NCI-H1092 (cell line): ENCODE results near the gene EPB41L4B.

ENCODE experiments used
- DNase-seq: peaks from one replicate; lab custom pipeline; 2025; lab: John Stamatoyannopoulos, UW

EPB41L4B gene

GRCh38 chr9:109199676-109200075 is 121.2 kb downstream of the EPB41L4B start:
- no peak for DNase-seq

GRCh38 chr9:109198736-109199382 is 122.0 kb downstream of the EPB41L4B start:
- DNase-seq, result no peak

DNA sequence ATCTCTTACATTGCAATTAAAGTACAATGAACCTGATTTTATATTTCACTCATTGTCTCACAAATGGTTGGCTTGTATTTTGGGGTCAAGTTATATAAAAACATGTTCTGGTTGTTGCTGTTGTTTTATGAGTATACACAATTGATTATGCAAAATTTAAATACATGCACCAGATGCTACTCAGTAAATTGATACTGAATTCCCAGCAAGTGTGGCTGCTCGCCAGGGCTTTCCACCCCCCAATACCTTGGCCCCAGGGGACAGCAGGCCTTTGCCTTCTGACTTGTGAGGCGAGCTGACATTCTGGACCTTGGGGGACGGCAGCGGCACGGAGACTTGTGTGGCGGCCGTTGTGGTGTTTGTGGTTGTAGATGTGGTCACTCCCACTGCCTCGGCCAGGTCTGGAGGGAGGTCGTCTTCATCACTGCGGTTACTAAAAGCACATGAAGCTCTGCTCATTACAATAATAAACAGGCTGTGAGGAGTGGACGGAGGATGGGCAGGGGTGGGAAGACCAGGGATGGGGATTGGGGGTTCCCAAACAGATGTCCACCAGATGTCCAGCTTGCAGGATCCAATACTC is 126.8 kb downstream of the EPB41L4B start:
- no peak for DNase-seq

DNA sequence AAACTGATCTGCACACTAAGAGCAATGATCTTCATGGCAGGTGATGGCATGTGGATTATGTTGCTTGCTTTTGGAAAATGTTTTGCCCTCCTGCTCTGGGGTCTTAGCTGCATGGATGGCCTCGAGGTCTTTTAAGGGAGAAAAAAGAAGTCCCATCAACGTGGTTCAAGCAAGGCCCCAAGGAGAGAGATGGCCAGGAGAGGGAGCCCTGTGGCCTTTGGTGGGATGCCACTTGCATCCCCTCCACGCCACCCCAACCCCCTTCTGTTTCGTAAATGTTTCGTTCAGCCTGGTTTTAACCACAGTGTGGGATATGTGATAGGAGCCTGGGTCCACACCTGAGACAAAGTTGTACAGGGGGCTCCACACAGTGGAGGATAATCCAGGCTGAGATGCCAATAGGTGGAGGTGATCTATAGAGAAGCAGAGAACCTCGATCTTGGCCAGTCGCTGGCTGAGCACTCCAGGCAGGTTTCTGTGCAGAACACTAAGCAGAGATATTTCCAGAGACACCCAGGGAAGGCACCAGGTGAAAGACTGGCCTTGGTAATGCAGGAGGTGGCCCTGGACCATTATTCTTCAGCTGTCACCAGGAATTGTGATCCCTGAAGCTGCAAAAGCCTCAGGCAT is 128.0 kb downstream of the EPB41L4B start:
- DNase-seq, result peak; percentile 28

GRCh38 chr9:109191746-109192145 is 129.1 kb downstream of the EPB41L4B start:
- no peak for DNase-seq

DNA sequence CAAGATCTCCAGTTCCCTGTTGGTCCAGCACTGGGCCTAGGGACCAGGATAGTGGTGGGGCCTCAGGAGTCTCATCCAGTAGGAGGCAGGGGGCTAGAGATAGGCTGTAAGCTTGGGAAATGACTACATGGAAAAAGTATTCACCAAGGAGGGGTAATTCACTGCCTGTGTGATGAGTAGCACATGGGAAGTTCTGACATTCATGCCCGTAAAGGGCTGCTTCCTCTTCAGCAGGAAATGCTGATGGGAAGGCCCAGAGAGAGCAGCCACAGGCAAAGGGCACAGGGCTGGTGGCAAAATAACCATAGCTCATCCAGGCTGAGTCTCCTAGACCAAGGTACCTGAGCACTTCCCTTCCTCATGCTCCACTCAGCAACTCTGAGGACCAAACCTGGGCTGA is 130.7 kb downstream of the EPB41L4B start:
- no peak for DNase-seq

GRCh38 chr9:109186857-109187520 is 133.9 kb downstream of the EPB41L4B start:
- DNase-seq, result no peak

GRCh38 chr9:109182940-109183798 is 137.7 kb downstream of the EPB41L4B start:
- DNase-seq, result no peak

DNA sequence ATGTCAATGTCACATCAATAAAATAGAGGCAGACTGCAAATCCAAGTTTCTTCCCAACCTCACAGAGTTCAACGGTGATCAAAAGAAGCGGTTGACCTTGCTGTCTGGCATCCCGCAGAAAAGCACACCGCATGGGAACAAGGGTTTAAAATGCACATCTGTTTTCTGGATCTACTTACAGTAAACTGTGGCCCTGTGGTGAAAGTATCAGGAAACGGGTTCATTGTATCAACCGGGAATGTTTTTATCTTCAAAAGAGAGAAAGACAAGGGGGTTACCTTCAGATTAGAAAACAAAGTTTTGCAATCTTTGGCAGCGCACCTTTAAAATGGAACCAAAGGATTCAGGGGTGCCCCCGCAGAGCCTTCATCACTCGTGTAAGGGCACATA is 138.3 kb downstream of the EPB41L4B start:
- DNase-seq, result no peak

DNA sequence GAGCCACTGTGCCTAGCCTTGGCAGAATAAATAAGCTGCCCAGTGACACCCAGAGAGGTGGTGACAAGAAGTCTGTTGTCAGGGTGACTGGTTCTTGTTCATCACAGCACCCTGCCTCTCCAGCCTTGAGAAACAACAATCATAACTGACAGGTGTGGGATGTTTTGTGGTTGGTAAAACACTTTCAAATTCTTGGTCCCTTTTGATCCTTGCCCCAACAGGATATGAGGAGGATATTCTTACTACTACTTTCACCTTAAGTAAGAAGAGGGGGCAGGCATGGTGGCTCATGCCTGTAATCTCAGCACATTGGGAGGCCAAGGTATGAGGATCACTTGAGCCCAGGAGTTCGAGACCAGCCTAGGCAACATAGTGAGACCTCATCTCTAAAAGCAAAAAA is 139.6 kb downstream of the EPB41L4B start:
- no peak for DNase-seq

DNA sequence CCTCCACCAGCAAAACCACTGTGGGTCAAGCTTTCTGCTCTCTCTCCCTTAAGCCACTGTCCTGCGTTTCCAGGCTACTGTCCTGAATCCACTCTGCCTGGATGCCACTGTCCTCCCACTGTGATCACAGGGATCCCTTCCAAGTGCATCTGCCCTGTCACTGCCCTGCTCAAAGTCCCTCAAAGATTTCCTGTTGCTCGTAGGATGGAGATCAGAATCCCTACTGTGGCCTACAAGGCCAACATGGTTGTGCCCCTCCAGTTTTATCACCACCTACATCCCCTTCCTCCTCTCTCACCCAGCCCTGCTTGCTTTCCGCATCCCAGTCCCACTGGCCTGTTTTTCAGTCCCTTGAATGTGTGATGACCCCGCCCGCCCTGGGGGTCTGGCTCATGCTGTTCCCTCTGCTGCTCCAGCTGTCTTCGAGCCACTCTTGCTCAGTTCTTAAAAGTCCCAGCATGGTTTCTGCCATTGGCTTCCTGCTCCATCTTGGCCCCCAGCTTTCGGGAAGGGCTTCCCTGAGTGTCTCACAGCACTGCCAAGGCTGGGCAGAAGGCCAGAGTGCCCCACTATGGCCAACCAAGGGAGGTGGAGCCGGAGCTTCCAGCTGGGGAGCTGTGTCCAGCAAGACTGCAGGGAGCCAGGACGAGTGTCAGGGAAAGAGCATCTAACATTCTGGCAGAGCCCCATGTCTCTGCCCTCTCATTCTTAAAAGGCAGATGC is 140.9 kb downstream of the EPB41L4B start:
- DNase-seq, result no peak

GRCh38 chr9:109176963-109177362 is 143.9 kb downstream of the EPB41L4B start:
- no peak for DNase-seq

GRCh38 chr9:109176386-109176785 is 144.5 kb downstream of the EPB41L4B start:
- no peak for DNase-seq

- DNase-seq, result no peak
Observed at GRCh38 chr9:109172935-109173334, 147.9 kb downstream of the EPB41L4B start.

- DNase-seq, result no peak
Observed at GRCh38 chr9:109171926-109172325, 148.9 kb downstream of the EPB41L4B start.

- no peak for DNase-seq
Observed at GRCh38 chr9:109168170-109168569, 152.7 kb downstream of the EPB41L4B start.

DNA sequence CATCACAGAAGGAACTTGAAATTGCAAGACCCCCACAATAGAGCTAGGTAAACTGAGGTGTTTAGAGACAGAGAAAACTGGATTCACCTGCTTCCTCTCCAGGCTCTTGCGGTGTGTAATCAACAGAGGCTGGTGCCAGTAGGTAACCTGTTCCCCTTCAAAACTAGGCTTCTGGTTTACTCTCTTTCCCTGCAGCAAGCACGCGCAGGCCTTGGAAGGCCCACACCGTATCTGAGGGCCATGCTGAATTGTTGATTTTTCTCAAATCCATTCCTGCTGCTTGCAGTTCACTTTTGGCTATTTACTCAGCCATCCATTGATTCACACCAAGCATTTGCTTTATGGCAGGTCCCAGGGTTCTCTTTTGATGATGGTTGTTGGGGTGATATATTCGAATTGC is 153.1 kb downstream of the EPB41L4B start:
- no peak for DNase-seq

- DNase-seq, result peak; percentile 29
Observed at GRCh38 chr9:109166771-109167601, 153.9 kb downstream of the EPB41L4B start, which contains the start of gene FRRS1L. TSS of gene FRRS1L (minus strand) at chr9:109167249. CDS start at chr9:109167138, 111 bp downstream.

DNA sequence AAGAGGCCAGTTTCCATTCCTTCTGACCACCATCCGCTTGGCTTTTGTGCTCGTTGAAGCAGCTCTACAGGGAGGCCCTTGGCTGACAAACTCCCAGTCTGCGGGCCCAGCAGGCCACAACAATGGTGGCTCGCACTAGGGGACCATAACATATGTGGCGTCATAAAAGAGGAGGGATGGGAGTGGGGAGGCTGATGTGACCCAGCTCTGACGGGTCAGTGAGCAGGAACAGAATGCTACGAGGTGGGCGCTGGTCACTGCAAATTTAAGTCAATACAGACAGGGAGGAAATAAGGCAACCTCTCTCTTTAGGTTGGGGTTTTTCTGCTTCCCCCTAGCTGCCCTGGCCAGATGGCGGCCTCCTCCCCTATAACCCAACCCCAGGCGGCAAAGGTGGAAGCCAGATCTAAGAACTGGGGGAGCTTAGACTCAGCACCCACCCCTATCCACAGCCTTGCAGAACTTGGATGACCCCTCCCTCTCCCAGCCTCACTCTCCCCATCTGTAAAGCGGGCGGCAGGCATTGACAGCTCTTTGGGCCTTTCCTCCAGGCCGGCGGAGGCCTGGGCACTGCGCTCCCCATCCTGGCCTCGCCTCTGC is 154.6 kb downstream of the EPB41L4B start:
- DNase-seq, result no peak

- no peak for DNase-seq
Observed at GRCh38 chr9:109164042-109164441, 156.8 kb downstream of the EPB41L4B start.
